Tibial nerve (tissue), 3 donors: Measurements from ENCODE around the gene CD37.

Source experiments
- POLR2A ChIP-seq, 2 donors: fragments of 450-650 bp; IDR thresholded peaks; one replicate each; pipeline ENCODE4 v1.6.1; 2017; ENCODE audit warnings: antibody characterized with exemption in 2 of 2, mild to moderate bottlenecking in 2 of 2, moderate library complexity in 2 of 2
- TF ChIP-seq, protein P1 (sequence below), 5 experiments: fragments of 200-600 bp in 3 of 5; fragments of 450-650 bp in 2 of 5; sonication (generic) in 3 of 5; IDR thresholded peaks; one replicate each; pipeline ENCODE4 v1.5.1; 2016 to 2019; ENCODE audit warnings: antibody characterized with exemption in 5 of 5, mild to moderate bottlenecking in 3 of 5, moderate library complexity in 2 of 5

DNA sequence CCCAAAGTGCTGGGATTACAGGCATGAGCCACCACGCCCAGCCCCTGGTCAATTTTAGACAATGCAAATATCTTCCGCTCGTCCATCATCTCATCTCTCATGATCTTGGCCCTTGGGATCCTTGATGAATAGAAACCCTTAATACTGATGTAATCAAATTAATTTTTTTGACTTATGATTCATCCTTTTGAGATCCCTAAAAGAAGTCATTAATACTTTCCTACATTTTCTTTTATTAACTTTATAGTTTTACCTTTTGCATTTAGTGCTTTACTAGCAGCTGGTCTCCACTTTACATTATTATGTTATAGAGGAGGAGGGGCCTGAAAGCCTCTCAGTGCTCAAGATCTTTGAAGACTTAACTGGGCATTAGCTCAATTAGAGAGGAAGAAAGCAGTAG lies 45.2 kb downstream of the CD37 start:
- TF ChIP-seq POLR2A (IDR thresholded peaks at IDR 0.05), result no peak
- TF ChIP-seq, protein P1, sequence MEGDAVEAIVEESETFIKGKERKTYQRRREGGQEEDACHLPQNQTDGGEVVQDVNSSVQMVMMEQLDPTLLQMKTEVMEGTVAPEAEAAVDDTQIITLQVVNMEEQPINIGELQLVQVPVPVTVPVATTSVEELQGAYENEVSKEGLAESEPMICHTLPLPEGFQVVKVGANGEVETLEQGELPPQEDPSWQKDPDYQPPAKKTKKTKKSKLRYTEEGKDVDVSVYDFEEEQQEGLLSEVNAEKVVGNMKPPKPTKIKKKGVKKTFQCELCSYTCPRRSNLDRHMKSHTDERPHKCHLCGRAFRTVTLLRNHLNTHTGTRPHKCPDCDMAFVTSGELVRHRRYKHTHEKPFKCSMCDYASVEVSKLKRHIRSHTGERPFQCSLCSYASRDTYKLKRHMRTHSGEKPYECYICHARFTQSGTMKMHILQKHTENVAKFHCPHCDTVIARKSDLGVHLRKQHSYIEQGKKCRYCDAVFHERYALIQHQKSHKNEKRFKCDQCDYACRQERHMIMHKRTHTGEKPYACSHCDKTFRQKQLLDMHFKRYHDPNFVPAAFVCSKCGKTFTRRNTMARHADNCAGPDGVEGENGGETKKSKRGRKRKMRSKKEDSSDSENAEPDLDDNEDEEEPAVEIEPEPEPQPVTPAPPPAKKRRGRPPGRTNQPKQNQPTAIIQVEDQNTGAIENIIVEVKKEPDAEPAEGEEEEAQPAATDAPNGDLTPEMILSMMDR (IDR thresholded peaks at IDR 0.05), result no peak
